IPS DF 6.9 (cell line): ENCODE results near the gene PKD1L1.
A peak's percentile ranks its signal among the peaks of the same experiment; 100 is the strongest.

Experiments
- DNase-seq: peaks from one replicate; pipeline ENCODE4 v3.0.0-alpha.2; 2013; ENCODE audit warnings: low read depth, low spot score
- H3K27ac ChIP-seq: one replicate; pipeline ENCODE4 v1.5.1; 2013; ENCODE audit warnings: low read length, control low read depth
- H3K27me3 ChIP-seq: 2 replicates; pipeline ENCODE4 v1.6.1; 2013; ENCODE audit warnings: mild to moderate bottlenecking, low read length; ENCODE audit not compliant: control insufficient read depth, insufficient read depth
- H3K36me3 ChIP-seq: 2 replicates; pipeline ENCODE4 v1.6.1; 2013; ENCODE audit warnings: low read length; ENCODE audit not compliant: control insufficient read depth, insufficient read depth
- H3K4me1 ChIP-seq: 2 replicates; pipeline ENCODE4 v1.6.1; 2013; ENCODE audit warnings: low read length; ENCODE audit not compliant: control insufficient read depth, insufficient read depth
- H3K4me3 ChIP-seq: 2 replicates; pipeline ENCODE4 v1.5.1; 2013; ENCODE audit warnings: mild to moderate bottlenecking, low read length
- H3K9me3 ChIP-seq: 2 replicates; pipeline ENCODE4 v1.6.1; 2013; ENCODE audit warnings: low read length, inconsistent platforms; ENCODE audit not compliant: control insufficient read depth, insufficient read depth
- WGBS: extraction: QIAGEN DNeasy Blood & Tissue Kit; methylation state at CpG from one replicate; pipeline ENCODE4 v1.1.7; 2013; ENCODE audit warnings: mixed read lengths, missing lambda C conversion rate; ENCODE audit not compliant: insufficient read length, insufficient coverage; 5-methylcytosine and 5-hydroxymethylcytosine counted together

PKD1L1 gene

DNA sequence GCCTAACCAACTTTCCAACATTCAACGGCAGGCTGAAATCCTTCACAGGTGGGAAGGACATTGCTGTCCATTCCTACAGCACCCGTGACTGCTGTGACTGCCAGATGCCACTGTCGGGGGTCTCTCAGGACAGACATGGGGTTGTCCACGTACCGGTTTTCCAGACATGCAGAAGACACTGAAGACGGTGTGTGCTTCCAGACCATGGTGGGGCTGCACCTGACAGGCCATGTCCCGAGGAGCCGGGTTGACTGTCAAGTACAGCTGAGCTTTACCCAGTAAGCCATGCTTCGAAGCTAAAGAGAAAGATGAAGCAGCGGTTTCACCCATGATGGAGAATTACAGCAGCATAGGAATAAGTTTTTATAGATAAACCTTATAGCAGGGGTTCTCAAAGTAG lies 70.9 kb downstream of the PKD1L1 start:
- WGBS, result no CpG with 5 or more reads among the region's 10 CpGs
- H3K27me3 ChIP-seq, result no peaks in the 10 kb centered on the region
- H3K27ac ChIP-seq, result no peak overlapping the region

DNA sequence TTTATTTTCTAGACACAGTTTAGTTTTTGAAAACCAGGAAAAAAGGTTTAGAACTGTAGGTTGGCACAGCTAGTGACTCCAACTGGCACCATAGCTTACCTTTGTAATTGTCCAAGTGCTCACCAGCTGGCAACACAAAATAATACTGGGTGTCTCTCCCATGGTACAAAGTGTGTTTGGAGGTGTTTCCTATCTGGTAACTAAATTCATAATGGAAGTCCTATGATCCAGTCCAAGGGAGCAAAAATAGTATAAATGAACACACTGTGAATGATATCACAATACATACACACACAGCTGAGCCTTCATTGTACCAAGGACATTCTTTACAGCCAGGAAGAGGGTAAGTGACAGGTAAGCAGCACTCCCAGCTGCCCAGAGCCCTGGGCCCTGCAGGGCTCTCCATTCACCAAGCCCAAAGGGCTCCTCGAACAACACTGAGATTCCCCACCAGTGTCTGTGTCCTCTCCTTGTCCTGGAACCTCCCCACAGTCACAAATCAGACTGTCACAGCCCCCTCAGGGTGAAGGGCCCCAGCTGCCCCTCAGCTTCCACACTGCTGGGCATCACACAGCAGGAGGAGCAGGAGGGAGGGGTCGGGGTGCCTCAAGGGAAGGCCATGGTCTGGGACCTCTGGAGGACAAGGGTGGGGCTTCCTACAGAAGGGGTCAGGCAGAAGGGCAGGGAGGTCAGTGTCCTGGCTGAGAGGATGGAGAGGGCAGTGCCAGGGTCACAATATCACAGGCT lies 72.1 kb downstream of the PKD1L1 start:
- Histone ChIP-seq H3K9me3 (no peaks in the 10 kb centered on the region), H3K4me3 (no peak overlapping the region), H3K27me3 (no peaks in the 10 kb centered on the region), H3K27ac (no peak overlapping the region), H3K4me1 (no peaks in the 10 kb centered on the region), H3K36me3 (no peaks in the 10 kb centered on the region)
- WGBS, result no CpG with 5 or more reads among the region's 2 CpGs
- DNase-seq, result no peak

More for the DNA sequence above, 70.9 kb downstream of the PKD1L1 start:
- H3K4me1 ChIP-seq, result no peaks in the 10 kb centered on the region
- H3K36me3 ChIP-seq, result no peaks in the 10 kb centered on the region
- no peak for DNase-seq
- no peaks in the 10 kb centered on the region for H3K9me3 ChIP-seq
- H3K4me3 ChIP-seq, result no peak overlapping the region

DNA sequence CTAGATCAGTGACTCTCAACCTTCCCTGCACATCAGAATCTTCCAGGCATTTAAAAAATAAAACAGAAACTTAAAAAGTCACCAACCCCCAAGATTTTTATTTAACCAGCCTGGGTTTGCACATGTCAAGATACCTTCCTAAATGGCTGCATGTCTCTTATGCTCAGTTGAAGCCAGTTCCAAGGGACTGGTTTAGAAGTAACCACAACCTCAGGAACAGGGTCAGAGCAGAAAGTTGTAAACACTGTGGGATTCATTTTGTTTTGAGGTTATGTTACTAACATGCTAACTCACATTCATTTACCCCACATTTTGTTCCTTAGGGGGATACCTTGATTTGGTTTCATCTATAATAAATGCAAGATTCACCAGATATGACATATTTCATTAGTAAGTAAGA lies 72.9 kb downstream of the PKD1L1 start:
- Histone ChIP-seq H3K4me3 (no peak overlapping the region), H3K27ac (no peak overlapping the region), H3K9me3 (no peaks in the 10 kb centered on the region), H3K36me3 (no peaks in the 10 kb centered on the region), H3K4me1 (no peaks in the 10 kb centered on the region), H3K27me3 (no peaks in the 10 kb centered on the region)
- no peak for DNase-seq

DNA sequence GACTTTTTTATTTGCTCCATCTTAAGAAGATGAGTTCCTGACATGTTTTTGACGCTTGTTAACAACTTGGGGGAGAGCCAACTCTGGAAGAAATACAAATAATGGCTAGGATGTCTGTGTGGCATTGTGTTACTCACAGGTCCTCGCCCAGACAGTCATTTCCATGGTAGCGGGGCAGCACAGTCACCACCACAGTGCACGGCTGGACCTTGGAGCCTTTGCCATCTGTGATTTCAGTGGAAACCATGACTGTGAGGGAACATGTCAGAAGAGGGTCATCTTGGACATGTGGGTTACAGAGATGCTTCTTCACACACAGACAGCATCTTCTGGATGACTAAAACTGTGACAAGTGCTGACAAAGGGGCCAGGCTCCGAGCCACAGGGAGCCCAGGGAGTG lies 74.5 kb downstream of the PKD1L1 start:
- no peak overlapping the region for H3K4me3 ChIP-seq
- H3K4me1 ChIP-seq, result no peaks in the 10 kb centered on the region
- no peaks in the 10 kb centered on the region for H3K27me3 ChIP-seq
- DNase-seq, result no peak
- no peaks in the 10 kb centered on the region for H3K36me3 ChIP-seq
- no peaks in the 10 kb centered on the region for H3K9me3 ChIP-seq
- WGBS, result no CpG with 5 or more reads among the region's 5 CpGs
- H3K27ac ChIP-seq, result no peak overlapping the region

DNA sequence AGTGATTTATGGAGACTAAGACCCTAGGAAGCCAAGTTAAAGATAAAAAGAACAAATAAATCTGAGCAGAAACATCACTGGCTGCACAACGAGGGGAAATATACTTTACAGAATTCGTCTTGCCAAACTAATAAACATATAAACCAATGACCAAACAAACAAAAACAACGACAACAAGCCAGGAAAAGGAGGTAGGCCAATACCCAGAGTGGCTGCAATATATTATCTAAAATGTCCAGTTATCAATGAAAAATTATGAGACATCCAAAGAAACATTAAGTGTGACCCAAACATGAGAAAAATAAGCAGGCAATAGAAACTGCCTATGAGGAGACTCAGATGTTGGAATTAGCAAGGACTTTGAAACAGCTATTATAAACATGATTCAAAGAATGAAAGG lies 81.0 kb downstream of the PKD1L1 start:
- no peak for DNase-seq
- Histone ChIP-seq H3K27me3 (no peaks in the 10 kb centered on the region), H3K4me1 (no peaks in the 10 kb centered on the region), H3K9me3 (no peaks in the 10 kb centered on the region), H3K36me3 (no peaks in the 10 kb centered on the region), H3K27ac (no peak overlapping the region), H3K4me3 (no peak overlapping the region)
- no CpG with 5 or more reads among the region's 3 CpGs for WGBS

DNA sequence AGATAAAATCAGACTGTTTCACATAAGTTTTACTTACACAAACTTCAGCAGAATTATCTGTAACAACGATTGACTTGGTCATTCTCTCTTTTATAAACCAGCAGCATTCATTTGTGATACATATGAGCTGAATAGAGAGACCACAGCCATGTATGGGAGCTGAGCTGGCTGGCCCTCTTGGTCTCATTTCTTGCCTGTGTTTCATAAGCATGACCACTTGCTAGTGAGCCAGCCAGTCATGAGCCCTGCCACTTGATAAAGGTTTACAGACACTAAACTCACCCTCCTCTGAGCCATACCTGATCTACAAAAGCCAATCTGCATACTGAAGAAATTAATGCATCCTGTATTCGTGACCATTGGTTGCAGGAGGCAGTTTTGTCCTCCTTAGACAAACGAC lies 82.1 kb downstream of the PKD1L1 start:
- no peaks in the 10 kb centered on the region for H3K9me3 ChIP-seq
- H3K36me3 ChIP-seq, result no peaks in the 10 kb centered on the region
- WGBS, result no CpG with 5 or more reads among the region's 3 CpGs
- no peaks in the 10 kb centered on the region for H3K27me3 ChIP-seq
- no peak overlapping the region for H3K27ac ChIP-seq
- H3K4me3 ChIP-seq, result no peak overlapping the region
- H3K4me1 ChIP-seq, result no peaks in the 10 kb centered on the region
- no peak for DNase-seq

DNA sequence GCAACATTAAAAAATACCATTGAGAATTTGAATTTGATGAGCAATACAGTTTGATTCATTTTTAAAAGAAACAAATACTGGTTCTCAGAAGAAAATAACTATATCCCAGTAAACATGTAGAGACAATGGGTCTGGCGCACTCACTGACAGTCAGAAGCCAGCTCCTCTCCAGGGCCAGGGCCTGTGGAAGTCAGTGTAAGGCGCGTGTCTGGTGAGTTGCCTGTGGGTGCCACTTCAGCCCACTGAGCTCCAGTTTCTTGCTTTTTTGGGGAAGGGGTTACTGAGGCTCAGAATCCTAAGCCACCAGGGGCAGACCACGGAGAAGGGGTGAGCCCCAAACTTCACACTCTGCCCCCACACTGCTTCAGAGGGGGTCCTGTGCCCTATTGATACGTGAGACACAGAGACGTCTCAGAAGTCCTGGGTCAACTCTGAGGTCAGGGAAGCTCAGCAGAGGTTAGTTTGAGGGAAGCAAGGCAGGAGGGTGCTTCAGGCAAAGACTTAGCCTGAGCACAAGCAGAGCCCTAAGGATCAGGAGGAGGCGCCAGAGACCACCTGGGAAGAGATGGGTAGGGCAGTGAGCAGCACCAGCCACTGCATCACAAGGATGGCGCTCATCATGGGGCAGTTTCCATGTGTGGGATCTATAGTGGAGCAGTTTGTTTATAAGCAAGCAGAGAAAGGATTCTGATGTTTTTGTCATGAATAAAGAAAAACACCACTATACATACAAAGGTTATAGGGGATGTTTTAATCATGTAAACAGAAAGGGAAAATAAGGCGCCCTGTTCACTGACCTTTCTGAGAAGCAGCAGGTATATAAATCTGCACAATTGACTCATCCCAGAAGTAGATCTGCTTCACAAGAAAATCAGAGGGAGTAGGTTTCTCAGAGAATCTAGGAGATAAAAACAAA lies 95.7 kb downstream of the PKD1L1 start:
- peak; percentile 11 for DNase-seq
- Histone ChIP-seq H3K27me3 (no peaks in the 10 kb centered on the region), H3K27ac (no peak overlapping the region), H3K9me3 (no peaks in the 10 kb centered on the region), H3K36me3 (no peaks in the 10 kb centered on the region), H3K4me1 (no peaks in the 10 kb centered on the region), H3K4me3 (no peak overlapping the region)
- no CpG with 5 or more reads among the region's 9 CpGs for WGBS

DNA sequence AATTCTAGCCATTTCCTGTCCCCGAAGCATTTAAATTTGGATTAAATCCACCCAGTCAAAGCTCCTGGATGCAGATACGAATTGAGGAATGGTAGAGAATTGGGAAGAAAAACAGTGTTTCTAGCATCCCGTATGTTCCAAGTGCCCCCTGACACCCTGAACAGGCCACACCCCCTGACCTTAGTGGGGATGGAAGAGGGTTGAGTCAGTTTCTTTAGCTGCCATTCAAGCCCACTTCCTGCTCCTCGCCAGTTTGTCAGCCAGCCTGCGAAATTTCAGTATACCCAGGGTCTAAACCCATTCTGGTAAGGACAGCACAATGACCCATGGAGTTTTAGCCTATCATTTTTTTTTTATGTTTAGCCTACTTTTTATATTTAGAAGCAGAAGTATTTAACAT lies 101.1 kb downstream of the PKD1L1 start:
- Histone ChIP-seq H3K36me3 (no peaks in the 10 kb centered on the region), H3K27me3 (no peaks in the 10 kb centered on the region), H3K9me3 (no peaks in the 10 kb centered on the region), H3K27ac (no peak overlapping the region), H3K4me3 (no peak overlapping the region), H3K4me1 (no peaks in the 10 kb centered on the region)
- DNase-seq, result no peak
- WGBS, result no CpG with 5 or more reads among the region's 5 CpGs

DNA sequence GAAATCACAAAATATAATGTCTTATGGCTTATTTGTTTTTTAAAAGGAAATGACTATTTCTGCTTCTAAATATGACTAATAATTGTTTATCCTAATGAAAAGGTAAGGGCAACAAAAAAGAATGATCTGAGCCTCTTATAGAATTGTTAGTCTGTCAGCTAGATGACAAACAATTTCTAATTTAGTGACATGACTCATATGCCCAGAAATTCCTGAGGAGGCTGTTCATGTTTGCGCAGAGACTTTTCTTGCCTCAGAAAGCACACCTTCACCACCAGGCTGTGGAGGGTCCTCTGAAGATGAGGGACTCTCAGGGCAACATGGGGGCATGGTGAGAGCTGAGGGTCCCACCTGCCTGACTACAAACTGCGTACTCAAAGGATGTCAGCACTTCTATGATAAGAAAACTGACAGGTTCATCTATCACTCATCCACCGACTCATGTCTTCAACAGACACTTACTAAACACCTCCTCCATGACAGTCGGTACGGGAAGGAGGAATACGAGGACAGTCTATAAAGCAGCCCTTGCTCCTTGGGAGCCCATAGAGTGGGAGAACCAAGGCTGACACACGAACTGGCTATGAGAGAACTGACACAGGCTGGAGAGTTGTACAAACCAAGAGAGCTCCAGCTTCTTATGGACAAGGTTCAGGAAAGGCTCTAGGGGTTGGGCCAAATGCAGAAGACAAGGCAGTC lies 102.0 kb downstream of the PKD1L1 start:
- Histone ChIP-seq H3K4me1 (no peaks in the 10 kb centered on the region), H3K27ac (no peak overlapping the region), H3K36me3 (no peaks in the 10 kb centered on the region), H3K9me3 (no peaks in the 10 kb centered on the region), H3K27me3 (no peaks in the 10 kb centered on the region), H3K4me3 (no peak overlapping the region)
- no CpG with 5 or more reads among the region's 7 CpGs for WGBS
- DNase-seq, result no peak

DNA sequence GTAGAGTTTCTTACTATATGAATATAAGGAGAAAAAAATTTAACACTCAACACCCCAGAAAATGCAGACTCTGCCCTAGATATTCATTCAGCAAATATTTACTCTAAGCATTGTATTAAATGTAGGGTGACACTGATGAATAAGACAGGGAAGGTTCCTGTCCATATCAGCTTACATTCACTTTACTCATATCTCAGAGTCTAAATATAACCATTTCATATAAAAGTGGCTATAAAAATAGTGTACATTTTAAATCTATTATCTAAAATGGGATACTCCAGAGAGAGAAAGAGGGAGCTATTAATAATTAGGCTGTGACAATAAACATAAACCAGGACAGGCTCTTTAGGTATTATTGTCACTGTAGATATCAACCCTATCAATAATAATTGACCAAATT lies 104.0 kb downstream of the PKD1L1 start:
- H3K27me3 ChIP-seq, result no peaks in the 10 kb centered on the region
- no peaks in the 10 kb centered on the region for H3K36me3 ChIP-seq
- H3K9me3 ChIP-seq, result no peaks in the 10 kb centered on the region
- no peak overlapping the region for H3K4me3 ChIP-seq
- no peak for DNase-seq
- H3K27ac ChIP-seq, result no peak overlapping the region
- H3K4me1 ChIP-seq, result no peaks in the 10 kb centered on the region
